ENCODE data around the gene CCNQ.

The CCNQ gene

DNA sequence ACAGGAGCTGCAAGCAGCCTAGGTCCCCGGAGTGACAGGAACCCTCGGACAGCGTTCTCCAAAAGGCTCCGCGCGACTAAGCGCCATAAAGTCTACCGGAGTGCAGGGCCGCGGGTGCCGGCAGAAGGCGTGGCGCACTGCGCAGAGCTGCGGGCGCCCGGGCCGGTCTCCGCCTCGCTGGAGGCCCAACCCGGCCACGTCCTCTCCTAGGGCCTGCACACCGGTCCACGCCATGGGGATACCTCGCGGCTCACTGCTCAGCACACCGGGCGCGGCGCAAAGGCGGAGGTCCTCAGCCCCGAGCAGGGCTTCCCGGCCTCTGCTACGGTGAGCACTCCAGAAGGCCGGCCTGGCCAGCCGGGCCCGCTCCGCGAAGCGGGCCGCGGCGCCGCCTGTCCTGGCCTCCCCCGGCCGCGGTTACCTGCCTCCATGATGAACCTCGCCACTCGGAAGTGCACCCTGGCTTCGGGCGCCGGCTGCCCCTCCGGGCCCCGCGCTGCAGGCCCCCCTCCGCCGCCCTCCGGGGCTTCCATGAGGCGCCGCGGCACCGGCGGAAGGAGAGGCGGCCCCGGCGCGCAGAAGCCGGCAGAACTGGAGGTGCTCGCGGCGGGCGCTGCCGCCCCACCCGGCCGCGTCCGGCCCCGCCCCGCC lies at the start of gene CCNQ:
TSS of gene CCNQ (minus strand) at position 599 of the 651 bp plus-strand sequence. CDS start at position 533, 66 bp downstream.
- DNase-seq: peak; percentile 35

DNA sequence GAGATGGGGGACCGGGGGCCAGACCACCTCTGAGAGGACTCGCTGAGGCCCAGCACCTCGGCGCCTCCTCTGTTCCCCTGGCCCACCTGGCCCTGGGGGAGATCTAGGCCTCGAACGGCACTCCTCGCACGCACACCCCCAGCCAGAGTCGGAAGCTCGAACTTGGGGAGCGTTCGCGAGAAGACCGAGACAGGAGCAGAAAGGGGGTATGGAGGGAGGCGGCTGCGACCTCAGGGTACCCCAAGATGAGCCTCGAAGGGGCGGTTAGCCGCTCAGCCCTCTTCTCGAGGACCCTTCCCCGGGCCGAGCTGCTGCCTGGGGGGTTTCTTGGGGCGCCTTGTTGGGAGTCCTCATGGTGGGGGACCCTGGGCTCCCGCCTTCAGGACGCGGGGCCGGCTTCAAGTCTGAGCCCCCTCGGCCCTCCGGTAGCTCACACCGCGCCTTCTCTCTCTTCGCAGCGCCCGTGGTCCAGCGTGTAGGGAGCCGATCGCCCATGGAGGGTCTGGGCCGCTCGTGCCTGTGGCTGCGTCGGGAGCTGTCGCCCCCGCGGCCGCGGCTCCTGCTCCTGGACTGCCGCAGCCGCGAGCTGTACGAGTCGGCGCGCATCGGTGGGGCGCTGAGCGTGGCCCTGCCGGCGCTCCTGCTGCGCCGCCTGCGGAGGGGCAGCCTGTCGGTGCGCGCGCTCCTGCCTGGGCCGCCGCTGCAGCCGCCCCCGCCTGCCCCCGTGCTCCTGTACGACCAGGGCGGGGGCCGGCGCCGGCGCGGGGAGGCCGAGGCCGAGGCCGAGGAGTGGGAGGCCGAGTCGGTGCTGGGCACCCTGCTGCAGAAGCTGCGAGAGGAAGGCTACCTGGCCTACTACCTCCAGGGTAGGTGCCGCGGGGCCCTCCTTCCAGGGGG lies 48.8 kb upstream of the CCNQ start:
- DNase-seq: no peak

DNA sequence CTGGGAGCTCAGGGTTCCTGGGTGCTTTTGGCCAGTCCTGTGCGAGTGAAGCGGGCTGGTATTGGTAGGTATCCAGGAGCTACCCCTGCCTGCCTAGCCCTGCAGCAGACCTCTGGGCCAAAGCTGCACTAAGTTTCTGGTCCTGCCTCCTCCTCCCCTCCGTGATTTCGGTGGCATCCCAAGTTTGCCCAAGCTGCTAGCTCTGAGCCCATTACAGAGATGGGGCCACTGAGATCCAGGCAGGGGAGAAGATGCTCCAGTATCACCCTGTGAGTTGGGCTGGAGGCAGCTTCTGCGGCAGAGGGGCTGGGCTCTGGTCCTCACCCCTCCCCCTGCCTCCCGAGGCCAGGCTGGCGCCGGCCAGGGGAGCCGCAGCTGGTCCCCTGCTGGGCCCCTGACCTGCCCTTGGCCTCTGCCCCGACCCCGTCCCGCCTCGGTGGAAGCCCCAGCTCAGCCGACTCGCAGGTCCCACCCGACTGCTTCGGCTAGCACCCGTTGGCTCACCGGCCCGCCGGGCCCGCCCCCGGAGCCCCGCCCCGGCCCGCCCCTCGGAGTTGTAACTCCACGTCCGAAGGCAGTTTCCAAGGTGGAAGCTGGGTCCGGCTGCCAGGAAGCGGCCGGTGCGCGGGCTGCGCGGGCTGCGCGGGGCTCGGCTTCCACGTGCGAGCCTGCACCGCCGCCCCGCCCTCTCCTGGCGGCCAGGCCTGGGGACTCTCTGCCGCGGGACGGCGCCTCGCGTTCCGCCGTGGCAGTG lies 47.9 kb upstream of the CCNQ start, which contains the start of gene DUSP9:
TSS of gene DUSP9 (plus strand) at position 584 of the 754 bp plus-strand sequence. CDS start 751 bp downstream, outside the sequence.
- peak; percentile 34 for DNase-seq

DNA sequence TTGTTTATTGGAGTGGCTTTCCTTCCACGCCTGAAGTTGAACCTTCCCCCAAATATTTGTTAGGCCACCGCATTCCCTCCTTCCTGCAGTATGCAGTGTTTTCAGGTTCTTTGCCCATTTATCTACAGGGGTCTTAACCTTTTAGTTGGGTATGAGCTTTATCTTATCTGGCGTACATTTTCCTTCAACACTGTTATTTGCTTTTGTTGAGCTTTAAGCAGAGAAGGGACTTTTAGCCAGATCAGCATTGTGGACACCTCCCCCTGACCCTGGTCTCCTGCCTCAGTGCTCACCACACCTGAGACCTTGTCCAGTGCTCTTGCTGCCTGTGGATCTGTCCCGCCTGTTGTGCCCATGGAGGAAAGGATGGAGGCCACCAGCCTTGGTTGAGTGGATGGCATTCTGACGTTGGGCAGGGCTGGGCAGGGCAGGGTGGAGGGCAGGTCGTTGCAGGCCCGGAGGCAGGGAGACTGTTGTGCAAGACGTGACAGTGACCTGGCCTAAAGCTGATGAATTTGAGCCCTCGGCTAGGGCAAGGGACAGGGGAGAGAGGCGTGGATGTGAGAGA lies 47.1 kb upstream of the CCNQ start:
- no peak for DNase-seq

DNA sequence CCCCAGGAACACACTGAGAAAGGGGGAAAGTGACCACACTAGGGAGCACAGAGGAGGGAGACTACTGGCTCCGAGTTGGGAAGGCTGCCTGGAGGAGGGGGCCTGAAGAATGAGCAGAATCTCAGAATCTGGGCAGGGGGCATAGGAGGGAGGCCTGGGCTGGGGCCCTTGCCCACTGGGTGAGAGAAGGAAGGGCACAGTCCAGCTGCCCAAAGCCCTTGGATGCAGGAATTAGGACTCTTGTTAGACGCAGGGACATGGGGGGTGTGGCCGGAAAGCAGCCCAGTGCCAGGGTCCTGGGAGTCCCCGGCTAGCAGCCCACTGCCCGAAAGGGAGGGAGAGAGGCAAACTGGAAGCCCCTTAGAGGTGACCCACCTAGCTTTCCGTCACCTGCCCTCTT lies 46.2 kb upstream of the CCNQ start:
- DNase-seq: no peak

DNA sequence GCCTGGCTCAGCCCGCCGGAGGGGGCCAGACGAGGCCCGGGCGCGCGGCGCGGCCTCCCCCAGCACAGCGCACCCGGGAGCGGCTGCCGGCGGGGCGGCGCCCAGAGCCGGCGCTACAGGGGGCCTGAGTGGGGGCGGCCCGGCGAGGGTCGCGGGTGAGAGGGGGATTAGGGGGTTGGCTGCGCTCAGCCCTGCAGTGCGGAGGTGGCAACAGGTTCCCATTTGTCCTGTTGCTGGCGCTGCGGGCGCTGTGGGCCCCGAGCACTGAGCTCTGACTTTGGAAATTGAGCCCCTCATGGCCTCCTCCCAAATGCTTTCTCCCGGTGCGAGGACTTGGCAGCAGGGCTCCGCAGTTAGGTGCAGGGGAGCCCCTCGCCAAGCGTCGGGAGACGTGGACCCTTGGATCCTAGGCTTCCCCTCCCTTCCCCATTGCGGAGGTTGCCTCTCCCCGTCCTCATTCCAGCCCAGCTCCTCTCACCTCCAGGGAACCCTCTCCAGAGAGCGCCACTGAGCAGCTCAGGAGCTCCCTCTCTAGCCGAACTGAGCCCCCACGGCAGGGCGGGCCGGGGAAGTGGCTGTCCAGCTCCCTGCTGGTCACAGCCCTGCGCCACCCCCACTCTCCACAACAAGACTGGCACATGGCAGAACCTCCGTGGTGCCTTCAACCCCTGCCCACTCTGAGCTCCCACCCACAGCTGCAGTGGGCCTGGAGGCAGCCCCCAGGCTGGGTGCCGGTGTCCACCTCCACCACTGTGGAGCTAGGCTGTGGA lies 45.6 kb upstream of the CCNQ start:
- no peak for DNase-seq

DNA sequence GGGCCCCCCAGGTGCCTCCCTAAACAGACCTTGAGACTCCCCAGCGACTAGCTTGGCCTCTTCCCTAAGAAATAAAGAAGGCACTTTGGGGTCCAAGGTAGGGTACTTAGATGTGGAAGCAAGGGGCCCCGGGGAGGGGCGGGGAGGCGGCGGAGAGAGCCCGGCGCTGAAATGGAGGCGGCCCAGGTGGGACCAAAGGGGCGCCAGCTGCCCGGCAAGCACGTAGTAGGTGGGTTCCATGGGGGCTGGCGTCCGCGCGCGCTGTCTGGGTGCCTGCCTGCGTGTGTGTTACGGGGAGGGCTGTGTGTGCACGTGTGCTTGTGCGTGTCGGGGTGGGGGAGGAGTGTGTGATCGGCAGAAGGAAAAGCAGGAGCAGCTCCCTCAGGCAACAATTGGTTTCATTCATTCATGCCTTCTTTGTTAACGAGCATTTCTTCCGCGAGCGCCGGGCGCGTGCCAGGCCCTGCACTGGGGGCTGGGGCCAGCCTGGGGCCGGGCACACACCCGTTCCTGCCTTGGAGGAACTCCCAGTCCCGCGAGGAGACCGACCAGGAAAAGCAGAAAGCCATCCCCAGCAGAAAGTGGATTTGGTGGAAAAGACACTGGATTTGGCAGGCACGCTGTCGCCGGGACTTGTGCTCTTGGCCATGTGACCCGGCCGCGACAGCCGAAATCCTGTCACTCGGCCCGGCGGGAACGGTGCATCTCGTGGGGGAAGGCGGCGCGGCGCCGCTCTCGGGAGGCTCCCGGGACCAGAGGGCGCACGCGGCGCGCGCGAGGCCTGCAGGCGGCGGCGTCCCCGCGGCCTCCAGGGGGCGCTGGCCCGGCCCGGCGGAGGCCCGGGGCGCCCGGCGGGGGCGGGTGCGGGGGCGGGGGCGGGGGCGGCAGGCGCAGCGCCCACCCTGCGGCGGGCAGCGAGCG lies 44.8 kb upstream of the CCNQ start:
- DNase-seq: peak; percentile 38

DNA sequence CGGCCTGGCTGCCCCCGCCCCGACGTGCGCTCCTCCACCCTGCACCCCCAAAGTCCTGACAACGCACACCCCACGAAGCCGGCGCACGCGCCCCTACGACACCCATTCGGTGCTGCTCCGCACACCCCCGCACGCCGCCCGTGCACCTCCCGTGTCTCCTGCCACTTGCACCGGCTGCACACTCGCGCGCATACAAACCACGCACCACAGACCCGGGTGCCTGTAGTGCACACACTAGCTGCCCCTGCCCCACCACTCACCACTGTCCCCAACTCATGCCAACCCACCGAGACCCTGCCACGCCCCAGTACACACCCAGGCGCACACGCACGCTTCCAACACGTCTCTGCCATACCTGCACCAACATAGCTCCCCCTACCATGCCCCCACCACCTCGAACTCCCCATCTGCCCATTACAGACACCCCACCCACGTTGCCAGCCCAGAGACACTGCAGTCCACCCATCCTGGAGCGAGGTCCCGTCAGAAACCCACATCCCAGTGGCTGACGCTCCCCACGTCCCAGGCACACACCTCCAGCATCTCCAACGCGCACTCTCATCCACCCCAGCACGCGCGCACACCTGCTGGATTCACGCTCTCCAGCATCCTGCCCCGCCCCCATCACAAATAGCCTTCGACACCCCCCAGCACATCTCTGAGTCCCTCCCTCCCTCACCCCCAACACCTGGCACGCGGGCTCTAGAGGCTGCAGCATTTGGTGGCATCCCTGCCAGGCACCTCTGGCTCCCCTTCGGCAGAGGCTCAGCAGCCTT lies 43.9 kb upstream of the CCNQ start:
- DNase-seq: no peak

DNA sequence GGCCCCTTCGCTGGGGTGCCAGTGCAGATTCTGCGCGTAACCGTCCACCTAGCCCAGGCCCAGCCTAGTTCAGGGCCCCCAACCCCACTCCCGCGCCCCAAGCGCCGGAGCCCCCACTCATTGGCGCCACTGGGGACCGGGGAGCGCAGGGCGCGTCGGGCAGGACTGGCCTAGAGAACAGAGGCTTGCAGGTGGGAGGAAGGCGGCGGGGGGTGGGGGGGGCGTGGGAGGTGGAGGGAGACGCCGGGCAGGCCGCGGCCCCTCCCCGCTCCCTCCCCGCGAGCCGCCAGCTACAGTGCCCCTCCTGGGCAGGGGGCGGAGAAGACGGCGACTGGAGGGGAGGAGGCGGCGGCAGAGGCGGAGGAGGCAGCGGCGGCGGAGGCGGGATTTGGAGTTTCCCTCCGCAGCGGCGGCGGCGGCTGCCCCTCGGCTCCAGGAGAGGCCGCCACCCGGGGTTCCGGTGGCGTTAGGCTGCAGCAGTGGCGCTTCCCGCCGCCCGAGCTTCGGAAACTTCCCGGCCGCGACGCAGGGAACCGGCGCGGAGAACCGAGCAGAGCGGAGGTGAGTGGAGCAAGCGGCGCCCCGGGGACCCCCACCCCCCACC lies 43.2 kb upstream of the CCNQ start:
- DNase-seq: no peak

DNA sequence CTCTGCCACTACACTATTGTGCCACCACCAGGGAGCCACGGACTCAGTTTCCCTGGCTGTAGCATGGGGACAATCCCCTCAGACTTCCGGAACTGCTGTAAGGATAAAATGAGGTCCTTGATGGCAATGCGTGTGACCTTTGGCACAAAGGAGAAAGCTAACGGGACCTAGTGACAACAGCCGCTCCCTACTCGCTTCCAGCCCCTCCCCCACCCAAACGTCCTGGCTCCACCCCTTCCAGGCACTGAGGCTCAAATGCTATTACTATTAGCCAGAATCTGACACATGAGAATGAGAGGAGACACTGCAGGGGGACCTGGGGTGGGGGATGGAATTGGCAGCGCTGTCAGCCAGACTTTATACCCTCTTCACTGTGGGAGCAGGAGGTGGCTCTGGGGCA lies 42.7 kb upstream of the CCNQ start:
- no peak for DNase-seq

DNA sequence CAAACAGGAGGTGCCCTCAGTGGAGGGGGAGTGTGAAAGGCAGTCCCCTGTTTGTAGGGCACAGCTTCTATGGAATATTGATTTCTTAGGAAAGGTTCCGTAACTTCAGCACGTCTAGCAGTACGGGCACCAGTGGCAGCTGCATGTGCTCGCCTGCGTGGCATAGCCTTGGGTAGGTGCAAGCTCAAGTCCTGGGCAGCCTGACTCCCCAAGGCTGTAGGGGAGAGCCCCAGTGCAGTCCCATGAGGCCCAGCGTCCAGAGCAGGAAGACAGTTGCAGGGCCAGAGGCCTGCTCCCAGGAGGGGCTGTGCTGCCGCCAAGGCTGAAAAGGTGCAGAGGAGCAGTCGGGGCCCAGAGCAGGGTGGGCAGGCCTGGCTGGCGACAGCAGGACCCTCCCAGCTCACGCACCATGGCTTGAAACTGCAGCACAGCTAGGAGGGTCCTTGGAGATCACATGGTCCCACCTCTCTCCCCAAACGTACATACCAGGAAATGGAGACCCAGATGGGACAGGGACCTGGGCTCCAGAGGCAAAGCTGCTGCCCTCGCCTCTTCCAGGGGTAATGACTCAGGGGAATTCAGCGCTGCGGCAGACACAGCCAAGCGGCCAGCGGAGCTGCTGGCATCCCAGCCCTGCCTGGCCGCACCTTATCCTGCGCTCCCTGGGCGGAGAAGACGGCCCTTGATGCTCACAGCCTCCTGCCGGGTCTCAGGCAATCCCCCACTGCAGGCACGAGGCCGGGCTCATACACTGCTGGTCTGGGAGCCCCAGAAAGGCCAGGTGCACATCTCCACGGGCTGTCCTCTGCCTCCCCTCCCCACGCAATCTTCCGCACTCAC lies 42.0 kb upstream of the CCNQ start:
- DNase-seq: no peak

DNA sequence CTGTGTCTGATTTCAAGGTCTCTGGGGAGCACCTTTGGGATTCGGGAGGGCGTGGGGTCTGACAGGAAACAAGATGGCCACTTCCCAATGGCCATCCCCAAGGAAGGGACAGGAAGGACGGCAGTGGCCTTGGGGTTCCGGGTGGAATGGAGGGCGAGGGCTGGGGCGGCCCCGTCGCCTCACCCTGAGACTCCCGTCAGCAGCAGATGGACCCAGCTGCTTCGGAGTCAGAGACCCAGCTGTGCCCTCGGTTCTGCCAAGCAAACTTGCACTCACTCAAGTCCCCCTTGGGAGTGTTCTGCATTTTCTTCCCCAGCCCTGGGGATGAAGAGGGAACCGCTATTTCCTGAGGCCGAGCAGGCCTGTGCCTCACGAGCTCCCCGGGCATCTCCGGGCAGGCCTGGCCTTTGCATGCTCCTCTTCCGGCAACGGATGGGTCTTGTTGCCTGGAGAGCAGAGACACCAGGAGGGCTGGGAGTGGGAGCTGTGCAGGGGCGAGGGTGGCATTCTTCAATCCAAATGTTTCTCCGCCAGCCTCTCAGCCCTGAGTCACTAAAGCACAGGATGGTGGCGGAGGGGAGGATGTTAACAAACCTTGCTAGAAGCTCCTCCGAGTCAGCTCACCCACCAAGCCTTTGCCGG lies 41.2 kb upstream of the CCNQ start:
- no peak for DNase-seq

DNA sequence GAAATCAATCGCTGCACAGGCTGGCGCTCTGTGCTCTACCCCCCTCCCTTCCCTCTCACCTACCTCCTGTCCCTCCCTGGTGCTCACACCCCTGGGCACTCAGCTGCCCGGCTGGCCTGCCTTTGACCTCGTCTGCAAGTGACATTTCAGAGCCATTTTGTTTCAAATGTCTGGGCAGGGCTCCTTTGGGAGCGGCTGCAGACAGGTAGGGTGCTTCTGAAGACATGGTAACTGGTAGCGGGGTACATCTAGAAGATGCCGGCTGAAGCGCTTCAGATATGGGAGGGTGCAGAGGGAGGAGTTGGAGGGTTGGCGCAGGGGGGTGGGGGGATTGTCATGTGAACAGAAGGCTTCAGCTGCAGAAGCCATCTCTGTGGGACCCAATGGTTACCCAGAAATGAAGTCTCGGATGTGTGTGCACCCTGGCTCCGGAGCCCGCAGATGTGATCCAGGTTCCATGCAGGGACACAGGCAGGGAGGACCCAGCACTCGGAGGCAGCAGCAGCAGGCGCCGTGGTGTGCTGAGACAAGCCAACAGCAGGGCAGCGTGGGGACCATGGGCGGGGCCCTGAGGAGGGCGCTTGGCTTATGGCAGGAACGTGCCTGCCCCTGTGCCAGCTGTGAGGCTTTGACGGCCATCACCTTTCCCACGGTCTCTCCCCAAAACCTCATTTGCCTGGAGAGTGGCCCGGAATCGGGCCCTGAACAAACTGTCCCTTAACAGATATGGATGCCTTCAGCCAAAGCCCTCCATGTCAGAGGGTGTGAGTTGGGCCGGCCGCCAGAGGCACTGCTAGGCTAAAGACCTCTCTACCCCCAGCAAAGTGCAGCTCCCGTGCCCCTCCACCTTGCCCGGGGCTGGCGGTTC lies 40.5 kb upstream of the CCNQ start:
- no peak for DNase-seq

DNA sequence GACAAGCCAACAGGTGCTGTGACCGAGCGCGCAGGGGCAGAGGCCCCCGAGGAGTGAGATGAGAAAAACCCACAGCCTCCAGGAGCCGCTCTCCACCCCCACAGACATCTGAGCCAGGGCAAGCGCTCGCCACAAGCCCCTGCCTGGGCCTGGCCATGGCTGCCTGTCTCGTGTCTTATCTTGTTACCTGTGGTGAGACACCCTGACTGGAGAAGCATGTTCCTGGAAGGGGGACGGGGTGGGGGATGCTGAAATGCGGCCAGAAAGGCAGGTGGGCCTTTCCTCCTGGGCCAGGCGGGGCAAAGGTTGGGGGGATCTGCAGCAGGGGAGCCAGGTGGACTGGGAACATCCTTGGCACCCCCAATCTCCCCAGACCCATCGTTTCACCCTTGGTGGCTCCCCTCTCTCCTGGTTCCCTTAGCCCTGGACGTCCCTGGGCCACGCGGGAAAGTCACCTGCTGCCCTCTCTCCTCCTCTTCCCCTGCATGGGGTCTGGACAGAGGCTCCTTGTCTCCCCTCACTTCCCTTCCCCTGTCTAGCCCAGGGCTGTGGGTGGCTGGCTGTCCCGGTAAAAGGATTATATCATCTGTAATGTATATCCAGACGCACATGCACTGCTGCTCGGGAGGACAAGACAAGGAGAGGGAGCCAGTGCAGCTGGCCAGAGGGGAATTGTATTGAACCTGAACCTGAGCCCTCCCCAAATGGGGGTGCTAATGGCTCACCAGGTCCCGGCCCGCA lies 39.7 kb upstream of the CCNQ start:
- DNase-seq: no peak

DNA sequence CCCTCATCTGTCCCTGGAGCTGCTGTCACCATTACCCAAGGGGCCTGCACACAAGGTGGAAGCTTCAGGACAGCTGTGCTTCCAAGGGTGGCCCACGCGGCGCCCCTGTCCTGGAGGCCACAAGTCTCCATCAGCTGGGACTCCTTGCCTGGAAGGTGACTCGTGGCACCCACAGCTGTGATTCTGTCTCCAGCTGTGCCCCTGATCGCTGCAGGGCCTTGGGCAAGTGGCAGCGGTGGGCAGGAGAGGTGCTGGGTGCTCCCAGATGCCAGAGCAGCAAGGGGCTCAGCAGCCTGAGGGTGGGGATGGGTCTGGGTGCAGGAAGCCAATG lies 39.1 kb upstream of the CCNQ start:
- DNase-seq: no peak

DNA sequence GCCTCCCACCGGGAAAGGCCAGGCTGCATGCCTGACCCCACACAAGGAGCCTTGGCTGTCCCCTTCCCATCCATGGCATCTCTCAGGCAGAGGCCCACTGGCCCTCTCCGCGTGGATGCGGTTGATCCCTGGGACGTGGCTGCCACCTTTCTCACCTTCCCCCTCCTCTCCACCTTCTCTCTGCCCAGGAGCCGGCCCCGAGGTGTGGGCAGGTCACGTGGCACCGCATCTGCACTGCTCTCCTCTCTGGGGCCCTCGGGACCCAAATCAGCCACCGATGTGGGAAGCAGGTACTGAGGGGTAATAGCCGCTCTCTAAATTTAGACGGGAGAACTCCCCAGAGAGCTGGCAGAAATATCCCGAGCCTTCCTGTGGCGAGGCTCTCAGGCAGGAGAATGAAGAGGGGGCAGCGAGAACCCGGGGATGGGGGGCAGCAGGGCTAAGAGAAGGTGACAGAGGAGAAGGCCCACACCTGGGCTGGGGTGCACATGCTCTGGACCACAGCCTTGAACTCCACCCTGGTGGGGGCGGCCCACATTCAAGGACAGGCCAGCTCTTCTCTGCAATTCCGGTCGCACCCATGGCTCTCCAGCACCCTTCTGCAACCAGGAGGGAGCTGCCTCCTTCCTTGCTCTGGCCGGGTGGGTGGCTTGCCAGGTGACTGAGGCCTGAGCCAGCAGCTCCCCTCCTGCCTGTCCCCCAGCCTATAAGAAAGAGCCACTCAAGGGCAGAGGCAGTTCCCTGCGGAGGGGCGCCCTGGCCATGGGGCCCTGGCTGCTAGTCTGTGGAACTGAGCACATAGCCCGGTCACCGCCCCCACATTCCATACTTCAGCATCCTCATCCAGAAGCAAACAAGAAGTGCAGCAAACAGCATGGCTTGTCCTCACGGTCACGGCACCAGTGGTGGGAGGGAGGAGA lies 38.4 kb upstream of the CCNQ start:
- no peak for DNase-seq
